Measurements from ENCODE around the gene PER3.

GRCh38 chr1:7778133-7778628 lies 5.9 kb upstream of the PER3 start:
- TF ChIP-seq ZNF589 (CRISPR knock-in tag; conservative IDR thresholded peaks at IDR 0.05) (no peak), SMARCE1 (IDR thresholded peaks at IDR 0.05; ENCODE audit: borderline replicate concordance) (no peak), KLF11 (CRISPR knock-in tag; IDR thresholded peaks at IDR 0.05) (no peak), JUND (CRISPR knock-in tag; IDR thresholded peaks at IDR 0.05) (no peak)
